NK-92 treated with Interleukin-12 subunit alpha and Interleukin-12 subunit beta, amount 100 ng/mL, for 24 hours (cell line): ENCODE measurements around the gene PTPRE.

Source experiments
- DNase-seq: peaks from one replicate; lab custom pipeline; 2025; lab: John Stamatoyannopoulos, UW

Gene PTPRE

GRCh38 chr10:127952918-127953317 is 46.0 kb downstream of the PTPRE start:
- DNase-seq = no peak

GRCh38 chr10:127953876-127954275 is 47.0 kb downstream of the PTPRE start:
- DNase-seq = no peak

- DNase-seq = no peak
Observed at GRCh38 chr10:127959428-127959827, 52.5 kb downstream of the PTPRE start.

- no peak for DNase-seq
Observed at GRCh38 chr10:127961071-127961470, 54.2 kb downstream of the PTPRE start.

DNA sequence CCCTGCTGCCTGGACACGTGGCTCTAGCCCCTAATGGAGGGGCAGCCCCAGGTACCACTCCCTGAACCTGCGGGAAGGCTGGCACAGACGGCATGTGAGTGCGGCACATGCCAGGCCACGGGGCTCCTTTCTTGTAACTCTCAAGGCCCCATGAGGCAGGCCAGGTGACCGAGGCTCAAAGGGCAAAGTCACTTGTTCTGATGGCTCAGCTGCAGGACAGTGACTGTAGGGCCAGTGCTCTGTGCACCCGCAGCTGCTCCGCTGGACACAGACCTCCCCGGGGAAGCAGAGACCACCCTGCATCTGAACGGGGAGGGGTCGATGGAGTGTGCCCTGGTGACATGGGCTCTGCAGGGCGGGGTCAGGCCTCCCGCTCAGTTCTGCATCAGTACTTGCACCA is 55.3 kb downstream of the PTPRE start:
- DNase-seq = no peak

DNA sequence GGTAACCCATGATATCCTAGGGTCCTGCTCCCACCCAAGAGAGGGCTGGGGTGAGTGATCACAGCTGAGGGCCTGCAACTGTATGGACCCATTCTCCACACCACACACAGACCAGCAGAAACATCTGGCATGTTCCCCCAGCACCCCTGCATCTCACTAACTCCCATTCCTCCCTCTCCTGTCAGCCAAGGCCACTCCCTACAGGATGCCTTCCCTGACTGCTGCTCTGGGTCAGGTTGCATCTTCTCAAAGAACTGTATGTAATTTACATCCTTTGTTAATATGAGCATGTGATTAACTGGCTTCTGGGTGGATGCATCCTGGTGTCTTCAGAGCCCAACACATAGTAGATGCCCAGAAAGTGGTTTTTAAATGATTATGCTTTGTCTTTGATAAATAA is 56.2 kb downstream of the PTPRE start:
- no peak for DNase-seq

DNA sequence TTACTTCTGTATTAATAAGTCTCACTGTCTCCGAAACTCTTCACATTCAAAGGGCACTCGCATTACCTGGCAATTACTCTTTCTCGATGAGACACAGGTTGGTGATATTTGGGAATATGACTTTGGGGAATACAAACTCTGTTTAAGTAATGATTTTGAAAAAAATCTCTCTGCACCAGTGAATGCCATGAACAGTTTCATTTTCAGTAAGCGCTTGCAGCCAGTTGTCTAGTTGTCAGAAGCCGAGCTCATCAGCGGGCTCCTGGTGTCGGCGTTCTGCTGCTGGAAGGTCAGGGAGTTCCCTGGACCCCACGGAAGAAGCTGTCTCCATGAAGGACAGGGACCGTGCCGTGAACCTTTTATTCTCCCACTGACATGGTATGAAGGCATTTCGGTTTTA is 57.7 kb downstream of the PTPRE start:
- no peak for DNase-seq

DNA sequence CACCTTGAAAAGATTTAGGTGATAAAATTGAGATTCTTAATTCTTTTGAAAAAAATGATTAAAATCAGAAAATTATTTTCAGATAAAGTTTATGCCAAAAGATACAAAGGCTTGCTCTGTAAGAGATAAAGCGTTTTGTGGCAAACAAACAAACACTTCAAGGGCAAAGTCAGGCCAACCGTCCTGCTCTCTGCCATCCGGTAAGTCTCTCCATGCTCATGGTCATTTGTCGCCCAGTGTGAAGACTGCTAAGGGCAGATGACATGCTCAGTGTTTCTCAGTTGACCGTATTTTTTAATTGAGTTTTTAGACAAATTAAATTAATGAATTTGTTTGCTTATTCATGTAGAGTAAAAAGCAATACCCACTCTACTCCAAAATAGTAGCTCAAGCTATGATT is 60.0 kb downstream of the PTPRE start:
- DNase-seq = no peak

GRCh38 chr10:127968027-127968441 is 61.1 kb downstream of the PTPRE start:
- no peak for DNase-seq

DNA sequence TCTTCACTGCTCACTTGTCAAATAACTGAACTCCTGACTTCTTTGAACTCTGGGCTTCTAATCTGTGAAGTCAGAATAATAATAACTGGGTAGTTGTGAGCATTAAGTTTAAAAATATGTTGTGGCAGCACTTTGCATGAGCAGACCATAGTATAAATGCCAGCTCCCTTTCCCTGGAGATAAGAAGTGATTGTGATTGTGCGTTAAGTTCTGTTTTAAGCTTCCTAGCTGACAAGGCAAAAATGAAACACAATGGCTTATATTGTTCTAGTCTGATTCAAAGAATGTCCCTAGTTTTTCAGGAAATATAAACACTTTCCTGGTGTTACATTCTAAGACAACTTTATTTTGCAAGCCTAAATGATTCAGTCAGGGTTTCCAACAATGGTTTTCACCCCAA is 61.8 kb downstream of the PTPRE start:
- no peak for DNase-seq

GRCh38 chr10:127971101-127971946 is 64.4 kb downstream of the PTPRE start:
- no peak for DNase-seq

DNA sequence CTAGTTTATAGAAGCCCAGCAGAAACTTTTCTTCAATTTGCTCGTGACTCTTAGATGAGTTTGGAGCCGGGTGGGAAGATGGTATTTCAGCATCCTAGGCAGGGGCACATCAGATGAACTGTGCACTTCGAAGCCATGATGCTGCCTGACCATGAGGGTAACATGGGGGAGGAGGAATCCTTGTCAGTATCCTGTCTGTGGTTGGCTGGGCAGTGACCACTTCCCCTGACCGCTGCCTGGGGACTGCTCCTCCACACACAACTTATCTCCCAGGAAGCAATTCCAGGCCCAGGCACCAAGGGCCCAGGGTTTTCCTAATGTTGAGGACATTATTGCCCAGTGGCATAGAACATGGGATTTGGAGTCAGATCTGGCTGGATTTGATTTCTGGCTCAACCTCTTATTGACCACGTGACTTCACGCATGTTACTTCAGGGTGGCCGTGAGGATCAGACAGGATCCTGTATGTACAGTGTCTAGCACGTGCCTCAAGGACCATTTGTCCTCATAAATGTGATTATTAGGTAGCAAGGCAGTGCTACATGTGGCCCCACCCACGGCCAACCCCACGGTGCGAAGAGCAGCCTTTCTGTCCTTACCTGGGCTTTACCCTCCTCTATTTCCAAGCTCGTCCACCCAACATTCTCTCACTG is 65.2 kb downstream of the PTPRE start:
- DNase-seq = no peak

- DNase-seq = no peak
Observed at GRCh38 chr10:127972751-127973357, 66.0 kb downstream of the PTPRE start.

GRCh38 chr10:127973791-127974311 is 66.9 kb downstream of the PTPRE start:
- no peak for DNase-seq

DNA sequence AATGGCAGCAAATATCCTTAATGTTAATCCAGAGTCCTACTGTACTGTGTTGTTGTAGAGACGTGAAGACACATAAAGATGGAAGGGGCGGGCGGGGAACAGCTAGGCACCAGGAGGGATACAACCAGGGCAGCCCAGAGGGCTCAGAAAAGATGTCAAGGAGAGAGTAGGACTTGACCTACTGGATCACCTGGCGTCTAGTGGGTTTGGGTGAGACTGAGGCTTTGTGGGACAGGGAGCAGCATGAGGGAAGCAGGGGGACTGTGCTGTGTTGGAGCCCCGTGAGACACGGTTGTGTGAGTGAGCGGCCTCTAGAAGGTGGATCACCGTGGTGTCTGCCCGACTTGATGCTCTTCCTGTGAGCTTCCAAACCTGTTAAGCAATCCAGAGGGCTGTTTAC is 68.0 kb downstream of the PTPRE start:
- DNase-seq = no peak

GRCh38 chr10:127976286-127976685 is 69.4 kb downstream of the PTPRE start:
- DNase-seq = no peak

GRCh38 chr10:127976701-127977356 is 69.9 kb downstream of the PTPRE start:
- no peak for DNase-seq

GRCh38 chr10:127977357-127978009 is 70.6 kb downstream of the PTPRE start:
- no peak for DNase-seq

- no peak for DNase-seq
Observed at GRCh38 chr10:127978481-127978880, 71.6 kb downstream of the PTPRE start.

DNA sequence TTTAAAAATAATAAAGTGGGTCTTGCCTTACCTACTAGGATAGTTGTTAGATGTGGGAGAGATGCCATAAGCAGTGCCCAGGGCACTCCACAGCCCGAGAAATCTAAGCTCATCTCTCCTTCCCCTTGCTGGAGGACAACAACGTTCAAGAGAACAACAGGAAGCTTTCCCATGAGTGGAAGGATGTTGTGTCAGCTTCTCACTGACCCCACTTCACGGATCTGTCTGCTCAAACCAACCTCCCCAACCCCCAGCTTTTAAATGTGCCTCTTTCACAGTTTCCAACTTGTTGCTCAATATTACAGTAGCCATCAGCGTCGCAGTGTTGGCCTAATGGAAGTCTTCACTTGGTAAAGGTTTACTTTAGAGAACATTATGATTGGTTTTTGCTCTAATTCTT is 72.1 kb downstream of the PTPRE start:
- no peak for DNase-seq

DNA sequence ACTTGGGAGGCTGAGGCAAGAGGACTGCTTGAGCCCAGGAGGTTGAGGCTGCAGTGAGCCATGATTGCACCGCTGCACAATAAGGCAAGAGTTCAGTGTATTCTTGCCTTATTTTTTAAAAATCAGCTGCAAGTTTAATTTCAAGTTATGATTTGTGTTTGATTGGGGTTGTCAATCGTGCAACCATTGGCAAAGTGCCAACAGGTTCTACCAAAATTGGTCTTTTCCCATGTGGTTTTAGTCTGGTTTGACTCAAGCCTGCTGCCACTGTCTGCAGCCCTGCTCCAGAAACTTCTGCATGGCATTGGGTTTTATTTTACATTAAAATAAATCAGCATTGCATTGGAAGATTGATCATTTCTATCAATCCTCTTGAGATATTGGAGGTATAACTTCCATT is 72.7 kb downstream of the PTPRE start:
- no peak for DNase-seq

DNA sequence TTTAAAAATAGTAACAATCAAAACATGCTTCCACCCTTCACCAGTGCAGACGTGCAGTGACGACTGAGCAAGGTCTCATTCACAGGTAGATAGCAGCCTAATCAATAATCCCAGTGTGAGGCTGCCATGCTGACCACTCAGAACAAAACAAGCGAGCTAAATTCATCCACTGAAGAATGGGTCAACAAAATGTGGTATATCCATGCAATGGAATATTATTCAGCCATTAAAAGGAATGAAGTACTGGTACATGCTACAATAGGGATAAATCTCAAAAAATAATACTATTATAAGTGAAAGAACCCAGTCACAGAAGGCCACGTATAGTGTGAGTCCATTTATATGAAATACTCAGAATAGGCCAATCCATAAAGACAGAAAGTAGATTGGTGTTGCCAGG is 74.0 kb downstream of the PTPRE start:
- DNase-seq = no peak
